ENCODE measurements around the gene ITIH2. TPM values are rescaled to one million over a fixed set of nuclear protein-coding genes. Genes with fewer than 3 reads are reported as not detected.
"Not testable (repeated sequence)": the region's sequence is repeated elsewhere in the genome, so short reads cannot be mapped to it uniquely, and the experiment has no call there.

Gene ITIH2
- under 1 TPM in 1 of 4 donors, not detected in 3; 0.12 TPM for polyA plus RNA-seq
- long read RNA-seq, donor 1: 0 reads
- long read RNA-seq, donor 2: 0 reads
- long read RNA-seq, donor 3: 0 reads
- long read RNA-seq, donor 4: 0 reads
- long read RNA-seq, donor 5: 0 reads
- long read RNA-seq, donor 6, partial matches to known transcripts: 14 of 14 reads
- long read RNA-seq, donor 6, other reads (novel, unspliced or antisense): 0 of 14 reads
- long read RNA-seq, donor 7: 0 reads
- long read RNA-seq, donor 8: 0 reads
- long read RNA-seq, donor 9: 0 reads
- long read RNA-seq, donor 10: 0 reads

GRCh38 chr10:7703140-7703539, at the start of gene ITIH2:
Gene ITIH2 (plus strand): TSS chr10:7703316. CDS start chr10:7703435, 119 bp downstream.
- H3K27ac ChIP-seq (ENCODE audit: low read depth in 1 of 3, low read length in 2 of 3): no peak within 1 kb of the TSS
- 45 to 66% (median 46%) methylated on average over 4 of the region's 4 CpGs for WGBS, 3 donors
- H3K36me3 ChIP-seq (ENCODE audit: control insufficient read depth in 3 of 3, insufficient read depth in 2 of 3, low read depth in 1 of 3, low read length in 3 of 3): no peaks in the 10 kb centered on the region
- peaks cover 0 to 11% (median 0%) of the 10 kb centered on the region in 3 donors for H3K27me3 ChIP-seq (ENCODE audit: control insufficient read depth in 3 of 3, insufficient read depth in 3 of 3, low read length in 3 of 3)
- no peaks in the 10 kb centered on the region for H3K9me3 ChIP-seq (ENCODE audit: control insufficient read depth in 2 of 2, insufficient read depth in 1 of 2, low read depth in 1 of 2, low read length in 1 of 2)
- DNase-seq (no peak), FAIRE-seq (no peak)
- H3K4me1 ChIP-seq (ENCODE audit: control insufficient read depth in 3 of 3, insufficient read depth in 2 of 3, low read depth in 1 of 3, low read length in 2 of 3): no peaks in the 10 kb centered on the region
- no peak within 1 kb of the TSS for H3K4me3 ChIP-seq (ENCODE audit: low read depth in 1 of 3, low read length in 3 of 3)

DNA sequence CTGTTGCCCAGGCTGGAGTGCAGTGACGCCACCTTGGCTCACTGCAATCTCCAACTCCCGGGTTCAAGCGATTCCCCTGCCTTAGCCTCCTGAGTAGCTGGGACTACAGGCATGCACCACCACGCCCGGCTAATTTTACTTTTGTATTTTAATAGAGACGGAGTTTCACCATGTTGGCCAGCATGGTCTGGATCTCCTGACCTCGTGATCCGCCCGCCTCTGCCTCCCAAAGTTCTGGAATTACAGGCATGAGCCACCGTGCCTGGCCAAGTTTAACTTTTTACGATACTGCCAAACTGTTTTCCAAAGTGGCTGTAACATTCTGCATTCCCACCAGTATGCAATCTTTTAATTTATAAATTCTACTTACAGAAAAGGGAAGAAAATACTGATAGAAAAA, 46.0 kb upstream of the ITIH2 start:
- DNase-seq, FAIRE-seq: not testable (repeated sequence)
- 85 to 88% (median 87%) methylated on average over 11 of the region's 11 CpGs for WGBS, 3 donors

GRCh38 chr10:7657552-7657951, 45.6 kb upstream of the ITIH2 start:
- no peak for FAIRE-seq
- Histone ChIP-seq H3K27me3 (ENCODE audit: control insufficient read depth in 3 of 3, insufficient read depth in 3 of 3, low read length in 3 of 3) (peaks cover 0 to 8% (median 0%) of the 10 kb centered on the region in 3 donors), H3K4me3 (ENCODE audit: low read depth in 1 of 3, low read length in 3 of 3) (no peak overlapping the region), H3K4me1 (ENCODE audit: control insufficient read depth in 3 of 3, insufficient read depth in 2 of 3, low read depth in 1 of 3, low read length in 2 of 3) (no peaks in the 10 kb centered on the region), H3K9me3 (ENCODE audit: control insufficient read depth in 2 of 2, insufficient read depth in 1 of 2, low read depth in 1 of 2, low read length in 1 of 2) (no peaks in the 10 kb centered on the region), H3K36me3 (ENCODE audit: control insufficient read depth in 3 of 3, insufficient read depth in 2 of 3, low read depth in 1 of 3, low read length in 3 of 3) (no peaks in the 10 kb centered on the region), H3K27ac (ENCODE audit: low read depth in 1 of 3, low read length in 2 of 3) (peak overlapping the region in 1 of 3 donors; percentile 40)
- DNase-seq: no peak
- WGBS, 3 donors: 44 to 68% (median 63%) methylated on average over 2 of the region's 2 CpGs

More for the DNA sequence above, 46.0 kb upstream of the ITIH2 start:
- not testable (repeated sequence) for H3K27me3 ChIP-seq (ENCODE audit: control insufficient read depth in 3 of 3, insufficient read depth in 3 of 3, low read length in 3 of 3); H3K4me3 ChIP-seq (ENCODE audit: low read depth in 1 of 3, low read length in 3 of 3); H3K4me1 ChIP-seq (ENCODE audit: control insufficient read depth in 3 of 3, insufficient read depth in 2 of 3, low read depth in 1 of 3, low read length in 2 of 3); H3K36me3 ChIP-seq (ENCODE audit: control insufficient read depth in 3 of 3, insufficient read depth in 2 of 3, low read depth in 1 of 3, low read length in 3 of 3); H3K9me3 ChIP-seq (ENCODE audit: control insufficient read depth in 2 of 2, insufficient read depth in 1 of 2, low read depth in 1 of 2, low read length in 1 of 2); H3K27ac ChIP-seq (ENCODE audit: low read depth in 1 of 3, low read length in 2 of 3)

GRCh38 chr10:7659560-7659959, 43.6 kb upstream of the ITIH2 start:
- WGBS, 3 donors: 66 to 75% (median 69%) methylated on average over 4 of the region's 4 CpGs
- DNase-seq: no peak
- H3K4me3 ChIP-seq (ENCODE audit: low read depth in 1 of 3, low read length in 3 of 3): no peak overlapping the region
- H3K27ac ChIP-seq (ENCODE audit: low read depth in 1 of 3, low read length in 2 of 3): no peak overlapping the region
- H3K27me3 ChIP-seq (ENCODE audit: control insufficient read depth in 3 of 3, insufficient read depth in 3 of 3, low read length in 3 of 3): peaks cover 0 to 6% (median 5%) of the 10 kb centered on the region in 3 donors
- H3K36me3 ChIP-seq (ENCODE audit: control insufficient read depth in 3 of 3, insufficient read depth in 2 of 3, low read depth in 1 of 3, low read length in 3 of 3): no peaks in the 10 kb centered on the region
- no peak for FAIRE-seq
- no peaks in the 10 kb centered on the region for H3K4me1 ChIP-seq (ENCODE audit: control insufficient read depth in 3 of 3, insufficient read depth in 2 of 3, low read depth in 1 of 3, low read length in 2 of 3)
- no peaks in the 10 kb centered on the region for H3K9me3 ChIP-seq (ENCODE audit: control insufficient read depth in 2 of 2, insufficient read depth in 1 of 2, low read depth in 1 of 2, low read length in 1 of 2)

- Histone ChIP-seq H3K27ac (ENCODE audit: low read depth in 1 of 3, low read length in 2 of 3) (peak overlapping the region in 1 of 3 donors; percentile 3), H3K4me1 (ENCODE audit: control insufficient read depth in 3 of 3, insufficient read depth in 2 of 3, low read depth in 1 of 3, low read length in 2 of 3) (peaks cover 0 to 6% (median 0%) of the 10 kb centered on the region in 3 donors), H3K36me3 (ENCODE audit: control insufficient read depth in 3 of 3, insufficient read depth in 2 of 3, low read depth in 1 of 3, low read length in 3 of 3) (no peaks in the 10 kb centered on the region), H3K27me3 (ENCODE audit: control insufficient read depth in 3 of 3, insufficient read depth in 3 of 3, low read length in 3 of 3) (peaks cover 0 to 27% (median 9%) of the 10 kb centered on the region in 3 donors), H3K9me3 (ENCODE audit: control insufficient read depth in 2 of 2, insufficient read depth in 1 of 2, low read depth in 1 of 2, low read length in 1 of 2) (no peaks in the 10 kb centered on the region), H3K4me3 (ENCODE audit: low read depth in 1 of 3, low read length in 3 of 3) (no peak overlapping the region)
- FAIRE-seq: no peak
- DNase-seq: no peak
- 73 to 85% (median 80%) methylated on average over 5 of the region's 5 CpGs for WGBS, 3 donors
These were observed 40.6 kb upstream of the ITIH2 start for GRCh38 chr10:7662522-7662921.

- Histone ChIP-seq H3K4me3 (ENCODE audit: low read depth in 1 of 3, low read length in 3 of 3) (no peak overlapping the region), H3K4me1 (ENCODE audit: control insufficient read depth in 3 of 3, insufficient read depth in 2 of 3, low read depth in 1 of 3, low read length in 2 of 3) (peaks cover 0 to 6% (median 0%) of the 10 kb centered on the region in 3 donors), H3K27me3 (ENCODE audit: control insufficient read depth in 3 of 3, insufficient read depth in 3 of 3, low read length in 3 of 3) (peaks cover 2 to 38% (median 7%) of the 10 kb centered on the region in 3 donors), H3K27ac (ENCODE audit: low read depth in 1 of 3, low read length in 2 of 3) (no peak overlapping the region), H3K9me3 (ENCODE audit: control insufficient read depth in 2 of 2, insufficient read depth in 1 of 2, low read depth in 1 of 2, low read length in 1 of 2) (no peaks in the 10 kb centered on the region), H3K36me3 (ENCODE audit: control insufficient read depth in 3 of 3, insufficient read depth in 2 of 3, low read depth in 1 of 3, low read length in 3 of 3) (no peaks in the 10 kb centered on the region)
- 48 to 63% (median 52%) methylated on average over 2 of the region's 2 CpGs for WGBS, 3 donors
- FAIRE-seq (no peak), DNase-seq (no peak)
These were observed 38.4 kb upstream of the ITIH2 start for GRCh38 chr10:7664707-7665106.

DNA sequence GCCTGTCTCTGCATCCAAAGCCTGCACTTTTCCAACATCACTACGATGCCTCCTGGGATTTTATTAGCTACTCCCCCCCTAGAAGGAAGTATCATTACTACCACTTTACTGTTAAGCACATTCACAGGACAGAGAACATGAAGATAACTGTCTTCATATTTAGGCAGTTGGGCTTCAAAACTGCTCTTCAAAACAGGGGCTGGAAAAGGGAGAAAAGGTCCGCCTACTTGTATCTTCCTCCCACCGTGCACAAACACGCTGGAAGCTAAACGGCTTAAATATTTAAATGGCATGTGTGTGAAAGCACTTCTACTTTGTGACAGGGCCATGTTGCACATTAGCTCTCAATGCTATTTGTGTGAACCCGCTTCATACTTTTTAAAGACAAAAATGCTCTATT, 37.3 kb upstream of the ITIH2 start:
- no peak overlapping the region for H3K27ac ChIP-seq (ENCODE audit: low read depth in 1 of 3, low read length in 2 of 3)
- WGBS, 3 donors: 19 to 25% (median 23%) methylated on average over 6 of the region's 6 CpGs
- peaks cover 0 to 6% (median 0%) of the 10 kb centered on the region in 3 donors for H3K4me1 ChIP-seq (ENCODE audit: control insufficient read depth in 3 of 3, insufficient read depth in 2 of 3, low read depth in 1 of 3, low read length in 2 of 3)
- no peaks in the 10 kb centered on the region for H3K36me3 ChIP-seq (ENCODE audit: control insufficient read depth in 3 of 3, insufficient read depth in 2 of 3, low read depth in 1 of 3, low read length in 3 of 3)
- no peaks in the 10 kb centered on the region for H3K9me3 ChIP-seq (ENCODE audit: control insufficient read depth in 2 of 2, insufficient read depth in 1 of 2, low read depth in 1 of 2, low read length in 1 of 2)
- H3K4me3 ChIP-seq (ENCODE audit: low read depth in 1 of 3, low read length in 3 of 3): peak overlapping the region in 1 of 3 donors; percentile 27
- DNase-seq (no peak), FAIRE-seq (no peak)
- H3K27me3 ChIP-seq (ENCODE audit: control insufficient read depth in 3 of 3, insufficient read depth in 3 of 3, low read length in 3 of 3): peaks cover 2 to 46% (median 7%) of the 10 kb centered on the region in 3 donors

GRCh38 chr10:7666253-7667023, 36.7 kb upstream of the ITIH2 start, which contains the start of gene ITIH5:
Gene ITIH5 (minus strand): TSS chr10:7666966. CDS start chr10:7666892, 74 bp downstream.
- Histone ChIP-seq H3K4me1 (ENCODE audit: control insufficient read depth in 3 of 3, insufficient read depth in 2 of 3, low read depth in 1 of 3, low read length in 2 of 3) (peaks cover 0 to 6% (median 0%) of the 10 kb centered on the region in 3 donors), H3K27ac (ENCODE audit: low read depth in 1 of 3, low read length in 2 of 3) (no peak within 1 kb of the TSS), H3K9me3 (ENCODE audit: control insufficient read depth in 2 of 2, insufficient read depth in 1 of 2, low read depth in 1 of 2, low read length in 1 of 2) (no peaks in the 10 kb centered on the region), H3K36me3 (ENCODE audit: control insufficient read depth in 3 of 3, insufficient read depth in 2 of 3, low read depth in 1 of 3, low read length in 3 of 3) (no peaks in the 10 kb centered on the region), H3K4me3 (ENCODE audit: low read depth in 1 of 3, low read length in 3 of 3) (peak within 1 kb of the TSS in 2 of 3 donors; percentile 27 to 50), H3K27me3 (ENCODE audit: control insufficient read depth in 3 of 3, insufficient read depth in 3 of 3, low read length in 3 of 3) (peaks cover 2 to 50% (median 7%) of the 10 kb centered on the region in 3 donors)
- FAIRE-seq: no peak
- DNase-seq: no peak
- 2 to 7% (median 6%) methylated on average over 21 to 54 of the region's 54 CpGs for WGBS, 3 donors

All from small intestine (tissue), 16 donors.